ENCODE results near the gene PDCD10.

DNA sequence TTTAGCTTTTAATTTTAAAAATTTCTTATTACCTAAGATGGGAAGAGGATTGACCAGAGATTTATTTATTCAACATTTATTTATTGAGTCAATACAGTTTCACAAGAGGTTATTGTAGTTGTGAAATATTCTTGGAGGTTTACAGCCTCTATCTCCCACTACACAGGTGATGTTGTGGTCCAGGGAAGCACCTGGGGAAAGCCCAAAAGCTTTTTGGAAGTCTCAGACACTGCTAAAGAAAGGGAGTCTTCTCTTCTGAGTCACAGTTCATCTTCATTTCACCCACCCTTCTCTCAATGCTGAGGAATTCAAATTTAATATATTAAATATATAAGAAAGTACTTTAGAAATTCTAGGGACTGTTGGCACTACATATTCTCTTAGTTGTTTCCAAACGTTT, 42.7 kb upstream of the PDCD10 start:
- no peak for TF ChIP-seq EZH2 (IDR thresholded peaks at IDR 0.05; ENCODE audit: low read depth)
- TF ChIP-seq, protein P1, sequence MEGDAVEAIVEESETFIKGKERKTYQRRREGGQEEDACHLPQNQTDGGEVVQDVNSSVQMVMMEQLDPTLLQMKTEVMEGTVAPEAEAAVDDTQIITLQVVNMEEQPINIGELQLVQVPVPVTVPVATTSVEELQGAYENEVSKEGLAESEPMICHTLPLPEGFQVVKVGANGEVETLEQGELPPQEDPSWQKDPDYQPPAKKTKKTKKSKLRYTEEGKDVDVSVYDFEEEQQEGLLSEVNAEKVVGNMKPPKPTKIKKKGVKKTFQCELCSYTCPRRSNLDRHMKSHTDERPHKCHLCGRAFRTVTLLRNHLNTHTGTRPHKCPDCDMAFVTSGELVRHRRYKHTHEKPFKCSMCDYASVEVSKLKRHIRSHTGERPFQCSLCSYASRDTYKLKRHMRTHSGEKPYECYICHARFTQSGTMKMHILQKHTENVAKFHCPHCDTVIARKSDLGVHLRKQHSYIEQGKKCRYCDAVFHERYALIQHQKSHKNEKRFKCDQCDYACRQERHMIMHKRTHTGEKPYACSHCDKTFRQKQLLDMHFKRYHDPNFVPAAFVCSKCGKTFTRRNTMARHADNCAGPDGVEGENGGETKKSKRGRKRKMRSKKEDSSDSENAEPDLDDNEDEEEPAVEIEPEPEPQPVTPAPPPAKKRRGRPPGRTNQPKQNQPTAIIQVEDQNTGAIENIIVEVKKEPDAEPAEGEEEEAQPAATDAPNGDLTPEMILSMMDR (conservative IDR thresholded peaks at IDR 0.05) = no peak
